Measurements from ENCODE around the gene ADAMTS6. TPM values are rescaled to one million over a fixed set of nuclear protein-coding genes. Genes with fewer than 3 reads are reported as not detected.

The ADAMTS6 gene
- total and polyA plus RNA-seq, 2 experiments from 2014 or later = 0.78 to 2.0 TPM

- Histone ChIP-seq H2AFZ (no peak overlapping the region), H3K27ac (ENCODE audit: low read depth) (no peak overlapping the region), H3F3A (replicated peaks; ENCODE audit: low read depth) (no peaks in the 10 kb centered on the region), H3K27me3 (ENCODE audit: insufficient read depth) (no peaks in the 10 kb centered on the region), H3K79me2 (replicated peaks; ENCODE audit: insufficient read depth) (no peaks in the 10 kb centered on the region), H4K20me1 (replicated peaks; ENCODE audit: insufficient read depth) (no peaks in the 10 kb centered on the region), H3K9me2 (ENCODE audit: insufficient read depth) (no peaks in the 10 kb centered on the region), H3K36me3 (ENCODE audit: insufficient read depth) (no peaks in the 10 kb centered on the region), H3K4me2 (no peak overlapping the region), H3K4me1 (ENCODE audit: insufficient read depth) (peaks cover 14% of the 10 kb centered on the region), H3K4me3 (no peak overlapping the region)
- Mint-ChIP-seq H3K4me3 (no peak overlapping the region), H3K36me3 (ENCODE audit: low read depth) (no peaks in the 10 kb centered on the region), H3K27me3 (ENCODE audit: insufficient read depth, low read depth, poor library complexity) (no peaks in the 10 kb centered on the region), H3K4me1 (peaks cover 14% of the 10 kb centered on the region; the same call in 2 of the 3 replicates), H3K27ac (no peak overlapping the region), H3K9me3 (no peaks in the 10 kb centered on the region)
- ATAC-seq (no peak), DNase-seq (ENCODE audit: low spot score) (no peak)
- TF ChIP-seq ZNF331 (CRISPR knock-in tag; IDR thresholded peaks at IDR 0.05; ENCODE audit: low read depth) (no peak), CTCF (conservative IDR thresholded peaks at IDR 0.05; ENCODE audit: low read depth in 2 of 2) (no peak), POLR2AphosphoS5 (IDR thresholded peaks at IDR 0.05; ENCODE audit: low read depth) (no peak), STAT1 (IDR thresholded peaks at IDR 0.05; ENCODE audit: unreplicated experiment) (no peak), ZNF462 (CRISPR knock-in tag; IDR thresholded peaks at IDR 0.05) (no peak), JUNB (IDR thresholded peaks at IDR 0.05; ENCODE audit: unreplicated experiment) (no peak)
- TF ChIP-seq, protein P1, sequence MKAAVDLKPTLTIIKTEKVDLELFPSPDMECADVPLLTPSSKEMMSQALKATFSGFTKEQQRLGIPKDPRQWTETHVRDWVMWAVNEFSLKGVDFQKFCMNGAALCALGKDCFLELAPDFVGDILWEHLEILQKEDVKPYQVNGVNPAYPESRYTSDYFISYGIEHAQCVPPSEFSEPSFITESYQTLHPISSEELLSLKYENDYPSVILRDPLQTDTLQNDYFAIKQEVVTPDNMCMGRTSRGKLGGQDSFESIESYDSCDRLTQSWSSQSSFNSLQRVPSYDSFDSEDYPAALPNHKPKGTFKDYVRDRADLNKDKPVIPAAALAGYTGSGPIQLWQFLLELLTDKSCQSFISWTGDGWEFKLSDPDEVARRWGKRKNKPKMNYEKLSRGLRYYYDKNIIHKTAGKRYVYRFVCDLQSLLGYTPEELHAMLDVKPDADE (IDR thresholded peaks at IDR 0.05) = no peak
These were observed 122.2 kb downstream of the ADAMTS6 start for GRCh38 chr5:65359569-65359968.

All from GM23338 (cell line).